ENCODE measurements around the gene SPATA9. TPM values are rescaled to one million over a fixed set of nuclear protein-coding genes. Genes with fewer than 3 reads are reported as not detected.

Gene SPATA9
- total and polyA plus RNA-seq, 9 of the 15 experiments (the other 6 are each of a cell fraction or from before 2014, with no cell fraction given) = 0.16 to 5.5 (median 0.39) TPM; not detected in 3

DNA sequence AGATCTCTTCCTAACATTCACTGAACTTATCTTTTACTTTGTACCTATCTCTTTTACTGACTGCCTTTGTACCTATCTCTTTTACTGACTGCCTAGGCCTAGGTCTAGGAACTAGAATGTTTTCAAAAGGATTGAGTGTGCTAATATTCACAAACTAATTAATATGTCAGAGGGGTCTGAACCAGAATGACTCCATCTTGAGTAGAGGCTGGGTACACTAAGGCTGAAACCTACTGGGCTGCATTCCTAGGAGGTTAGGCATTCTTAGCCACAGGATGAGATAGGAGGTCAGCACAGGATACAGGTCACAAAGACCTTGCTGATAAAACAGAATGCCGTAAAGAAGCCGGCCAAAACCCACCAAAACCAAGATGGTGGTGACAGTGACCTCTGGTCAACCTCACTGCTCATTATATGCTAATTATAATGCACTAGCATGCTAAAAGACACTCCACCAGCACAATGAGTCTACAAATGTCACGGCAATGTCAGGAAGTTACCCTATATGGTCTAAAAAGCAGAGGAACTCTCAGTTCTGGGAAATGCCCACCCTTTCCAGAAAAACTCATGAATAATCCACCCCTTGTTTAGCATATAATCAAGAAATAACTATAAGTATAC, 45.8 kb upstream of the SPATA9 start (continued):
- TF ChIP-seq, protein P1, sequence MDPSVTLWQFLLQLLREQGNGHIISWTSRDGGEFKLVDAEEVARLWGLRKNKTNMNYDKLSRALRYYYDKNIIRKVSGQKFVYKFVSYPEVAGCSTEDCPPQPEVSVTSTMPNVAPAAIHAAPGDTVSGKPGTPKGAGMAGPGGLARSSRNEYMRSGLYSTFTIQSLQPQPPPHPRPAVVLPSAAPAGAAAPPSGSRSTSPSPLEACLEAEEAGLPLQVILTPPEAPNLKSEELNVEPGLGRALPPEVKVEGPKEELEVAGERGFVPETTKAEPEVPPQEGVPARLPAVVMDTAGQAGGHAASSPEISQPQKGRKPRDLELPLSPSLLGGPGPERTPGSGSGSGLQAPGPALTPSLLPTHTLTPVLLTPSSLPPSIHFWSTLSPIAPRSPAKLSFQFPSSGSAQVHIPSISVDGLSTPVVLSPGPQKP (CRISPR knock-in tag; IDR thresholded peaks at IDR 0.05) = no peak
- TF ChIP-seq FUS (optimal IDR thresholded peaks at IDR 0.05; ENCODE audit: low read depth, low read length) (no peak), MYNN (IDR thresholded peaks at IDR 0.05) (0 out of 2 replicates have a peak, but pooled peaks have one; percentile 29), MYNN (CRISPR knock-in tag; IDR thresholded peaks at IDR 0.05) (no peak), TAL1 (IDR thresholded peaks at IDR 0.05) (no peak), RFX5 (IDR thresholded peaks at IDR 0.05; ENCODE audit: low read depth, low read length) (no peak), MTA3 (IDR thresholded peaks at IDR 0.05; ENCODE audit: borderline replicate concordance) (peak; percentile 89; the same call in 1 of the 2 replicates), ZFPM2 (CRISPR knock-in tag; IDR thresholded peaks at IDR 0.05) (peak; percentile 99), ELF1 (tag; IDR thresholded peaks at IDR 0.05) (peak; percentile 76), MAFK (IDR thresholded peaks at IDR 0.05; ENCODE audit: low read length) (peak; percentile 32), SMAD4 (CRISPR knock-in tag; conservative IDR thresholded peaks at IDR 0.05) (peak; percentile 100), ETS1 (conservative IDR thresholded peaks at IDR 0.05; ENCODE audit: control insufficient read depth, low read depth, low read length) (no peak), DPF2 (IDR thresholded peaks at IDR 0.05) (peak; percentile 39; the same call in 1 of the 2 replicates), TAF7 (tag; IDR thresholded peaks at IDR 0.05) (peak; percentile 99), VEZF1 (CRISPR knock-in tag; IDR thresholded peaks at IDR 0.05) (peak; percentile 89), NFE2L1 (tag; IDR thresholded peaks at IDR 0.05; ENCODE audit: borderline replicate concordance, low read depth) (peak; percentile 97), ZSCAN32 (CRISPR knock-in tag; IDR thresholded peaks at IDR 0.05) (peak; percentile 95), FOXJ2 (tag; IDR thresholded peaks at IDR 0.05) (peak; percentile 88; the same call in 1 of the 2 replicates)
- TF ChIP-seq, protein P2, sequence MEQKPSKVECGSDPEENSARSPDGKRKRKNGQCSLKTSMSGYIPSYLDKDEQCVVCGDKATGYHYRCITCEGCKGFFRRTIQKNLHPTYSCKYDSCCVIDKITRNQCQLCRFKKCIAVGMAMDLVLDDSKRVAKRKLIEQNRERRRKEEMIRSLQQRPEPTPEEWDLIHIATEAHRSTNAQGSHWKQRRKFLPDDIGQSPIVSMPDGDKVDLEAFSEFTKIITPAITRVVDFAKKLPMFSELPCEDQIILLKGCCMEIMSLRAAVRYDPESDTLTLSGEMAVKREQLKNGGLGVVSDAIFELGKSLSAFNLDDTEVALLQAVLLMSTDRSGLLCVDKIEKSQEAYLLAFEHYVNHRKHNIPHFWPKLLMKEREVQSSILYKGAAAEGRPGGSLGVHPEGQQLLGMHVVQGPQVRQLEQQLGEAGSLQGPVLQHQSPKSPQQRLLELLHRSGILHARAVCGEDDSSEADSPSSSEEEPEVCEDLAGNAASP (IDR thresholded peaks at IDR 0.05) = peak; percentile 68; the same call in 1 of the 2 replicates
- TF ChIP-seq, protein P3, sequence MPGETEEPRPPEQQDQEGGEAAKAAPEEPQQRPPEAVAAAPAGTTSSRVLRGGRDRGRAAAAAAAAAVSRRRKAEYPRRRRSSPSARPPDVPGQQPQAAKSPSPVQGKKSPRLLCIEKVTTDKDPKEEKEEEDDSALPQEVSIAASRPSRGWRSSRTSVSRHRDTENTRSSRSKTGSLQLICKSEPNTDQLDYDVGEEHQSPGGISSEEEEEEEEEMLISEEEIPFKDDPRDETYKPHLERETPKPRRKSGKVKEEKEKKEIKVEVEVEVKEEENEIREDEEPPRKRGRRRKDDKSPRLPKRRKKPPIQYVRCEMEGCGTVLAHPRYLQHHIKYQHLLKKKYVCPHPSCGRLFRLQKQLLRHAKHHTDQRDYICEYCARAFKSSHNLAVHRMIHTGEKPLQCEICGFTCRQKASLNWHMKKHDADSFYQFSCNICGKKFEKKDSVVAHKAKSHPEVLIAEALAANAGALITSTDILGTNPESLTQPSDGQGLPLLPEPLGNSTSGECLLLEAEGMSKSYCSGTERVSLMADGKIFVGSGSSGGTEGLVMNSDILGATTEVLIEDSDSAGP (CRISPR knock-in tag; IDR thresholded peaks at IDR 0.05) = no peak
- TF ChIP-seq, protein P4, sequence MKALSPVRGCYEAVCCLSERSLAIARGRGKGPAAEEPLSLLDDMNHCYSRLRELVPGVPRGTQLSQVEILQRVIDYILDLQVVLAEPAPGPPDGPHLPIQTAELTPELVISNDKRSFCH (CRISPR knock-in tag; IDR thresholded peaks at IDR 0.05) = peak; percentile 98
- TF ChIP-seq, protein P4 (tag; IDR thresholded peaks at IDR 0.05) = peak; percentile 100
